Peyer's patch (tissue), 4 donors: ENCODE measurements around the gene UBC.

Experiments used
- CTCF ChIP-seq, 6 experiments: fragments of 450-650 bp in 4 of 6; fragments of 200-600 bp in 2 of 6; sonication (generic) in 1 of 6; IDR thresholded peaks; one replicate each; pipeline ENCODE4 v1.5.1; 2017 to 2019; ENCODE audit warnings: antibody characterized with exemption in 6 of 6, mild to moderate bottlenecking in 3 of 6, moderate library complexity in 1 of 6
- POLR2A ChIP-seq, 2 donors: fragments of 450-650 bp; IDR thresholded peaks; one replicate each; pipeline ENCODE4 v1.5.1; 2017; ENCODE audit warnings: antibody characterized with exemption in 2 of 2, mild to moderate bottlenecking in 2 of 2, moderate library complexity in 2 of 2

- TF ChIP-seq CTCF (IDR thresholded peaks at IDR 0.05) (peak in 1 of 6 experiments; percentile 4), POLR2A (IDR thresholded peaks at IDR 0.05) (peak in 1 of 2 donors; percentile 53)
These were observed 13.9 kb upstream of the UBC start for GRCh38 chr12:124928095-124928911.
